GM19193 (cell line): ENCODE data around the gene CLEC16A.

Source experiments
- POLR2A ChIP-seq: IDR thresholded peaks from 4 replicates; pipeline ENCODE4 v1.6.1; 2011; ENCODE audit not compliant: insufficient read depth, insufficient read length; ENCODE audit errors: extremely low read depth

The CLEC16A gene

GRCh38 chr16:11190588-11191560, 246.5 kb downstream of the CLEC16A start:
- no peak for TF ChIP-seq POLR2A

- TF ChIP-seq POLR2A: no peak
Observed at GRCh38 chr16:11191665-11192064, 247.3 kb downstream of the CLEC16A start.

GRCh38 chr16:11193494-11193893, 249.1 kb downstream of the CLEC16A start:
- TF ChIP-seq POLR2A: no peak

GRCh38 chr16:11194913-11195312, 250.5 kb downstream of the CLEC16A start:
- no peak for TF ChIP-seq POLR2A

- no peak for TF ChIP-seq POLR2A
Observed at GRCh38 chr16:11196286-11196828, 252.0 kb downstream of the CLEC16A start.

GRCh38 chr16:11198375-11198774, 254.0 kb downstream of the CLEC16A start:
- no peak for TF ChIP-seq POLR2A

GRCh38 chr16:11198828-11199227, 254.5 kb downstream of the CLEC16A start:
- no peak for TF ChIP-seq POLR2A

- TF ChIP-seq POLR2A: no peak
Observed at GRCh38 chr16:11200592-11200991, 256.2 kb downstream of the CLEC16A start.

- peak; percentile 1 for TF ChIP-seq POLR2A
Observed at GRCh38 chr16:11201498-11202259, 257.3 kb downstream of the CLEC16A start.

- TF ChIP-seq POLR2A: no peak
Observed at GRCh38 chr16:11202260-11203091, 258.1 kb downstream of the CLEC16A start.

GRCh38 chr16:11203111-11203623, 258.8 kb downstream of the CLEC16A start:
- TF ChIP-seq POLR2A: no peak

- no peak for TF ChIP-seq POLR2A
Observed at GRCh38 chr16:11204513-11205047, 260.2 kb downstream of the CLEC16A start.

GRCh38 chr16:11205065-11205699, 260.8 kb downstream of the CLEC16A start:
- no peak for TF ChIP-seq POLR2A

GRCh38 chr16:11205754-11206581, 261.6 kb downstream of the CLEC16A start:
- TF ChIP-seq POLR2A: no peak
